SK-N-MC (cell line): Measurements from ENCODE around the gene KRTAP4-1.

ENCODE experiments used
- EZH2 ChIP-seq: fragments of 200-600 bp; sonication (generic); IDR thresholded peaks from one replicate; pipeline ENCODE4 v1.6.1; 2017; ENCODE audit warnings: antibody characterized with exemption
- FOXP2 ChIP-seq: optimal IDR thresholded peaks from 2 replicates; pipeline ENCODE3; 2011; ENCODE audit warnings: mild to moderate bottlenecking, moderate library complexity; ENCODE audit not compliant: insufficient read depth; ENCODE audit errors: extremely low read length, control extremely low read depth
- POLR2AphosphoS5 ChIP-seq: IDR thresholded peaks from 2 replicates; pipeline ENCODE4 v1.6.1; 2012; ENCODE audit warnings: mild to moderate bottlenecking, low read depth, low read length, borderline replicate concordance

DNA sequence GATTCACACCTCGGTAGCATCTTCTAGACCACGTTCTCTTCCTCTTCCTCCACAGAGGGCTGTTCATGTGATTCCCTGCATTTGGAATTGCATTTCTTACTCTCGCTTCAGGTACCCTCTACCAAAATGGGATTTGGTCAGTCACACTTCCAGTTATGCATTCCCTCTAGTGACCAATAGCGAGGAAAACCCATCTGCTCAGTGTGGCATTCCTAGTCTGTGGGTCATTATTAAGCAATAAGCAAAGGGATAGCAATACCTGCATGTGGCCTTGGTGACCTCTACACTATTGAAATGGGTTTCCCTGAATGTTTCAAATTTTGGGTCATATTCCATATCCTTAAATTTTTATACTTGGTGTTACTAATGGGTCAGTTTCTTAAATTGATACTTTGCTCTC is 34.7 kb downstream of the KRTAP4-1 start:
- TF ChIP-seq EZH2, result no peak
- no peak for TF ChIP-seq POLR2AphosphoS5
- no peak for TF ChIP-seq FOXP2
